Measurements from ENCODE around the gene TSSK6.

The TSSK6 gene

GRCh38 chr19:19538061-19538784 is 22.9 kb upstream of the TSSK6 start, which contains the start of gene CILP2:
Gene CILP2, plus strand, starts transcription at chr19:19538265. Its CDS starts 85 bp downstream, at chr19:19538350.
- peak; percentile 70 for DNase-seq (ENCODE audit: extremely low spot score)
- ChIA-PET CTCF (interaction anchor here (1.0 to 14.9 kb wide), 2 partner anchors 13 to 106 kb away, joined by 4 to 251 read pairs; no protein-coding TSS in a partner anchor), POLR2A (no interaction called here)
- TF ChIP-seq CTCF (IDR thresholded peaks at IDR 0.05; ENCODE audit: control extremely low read depth, extremely low read depth, low read depth, missing control alignments), result no peak

DNA sequence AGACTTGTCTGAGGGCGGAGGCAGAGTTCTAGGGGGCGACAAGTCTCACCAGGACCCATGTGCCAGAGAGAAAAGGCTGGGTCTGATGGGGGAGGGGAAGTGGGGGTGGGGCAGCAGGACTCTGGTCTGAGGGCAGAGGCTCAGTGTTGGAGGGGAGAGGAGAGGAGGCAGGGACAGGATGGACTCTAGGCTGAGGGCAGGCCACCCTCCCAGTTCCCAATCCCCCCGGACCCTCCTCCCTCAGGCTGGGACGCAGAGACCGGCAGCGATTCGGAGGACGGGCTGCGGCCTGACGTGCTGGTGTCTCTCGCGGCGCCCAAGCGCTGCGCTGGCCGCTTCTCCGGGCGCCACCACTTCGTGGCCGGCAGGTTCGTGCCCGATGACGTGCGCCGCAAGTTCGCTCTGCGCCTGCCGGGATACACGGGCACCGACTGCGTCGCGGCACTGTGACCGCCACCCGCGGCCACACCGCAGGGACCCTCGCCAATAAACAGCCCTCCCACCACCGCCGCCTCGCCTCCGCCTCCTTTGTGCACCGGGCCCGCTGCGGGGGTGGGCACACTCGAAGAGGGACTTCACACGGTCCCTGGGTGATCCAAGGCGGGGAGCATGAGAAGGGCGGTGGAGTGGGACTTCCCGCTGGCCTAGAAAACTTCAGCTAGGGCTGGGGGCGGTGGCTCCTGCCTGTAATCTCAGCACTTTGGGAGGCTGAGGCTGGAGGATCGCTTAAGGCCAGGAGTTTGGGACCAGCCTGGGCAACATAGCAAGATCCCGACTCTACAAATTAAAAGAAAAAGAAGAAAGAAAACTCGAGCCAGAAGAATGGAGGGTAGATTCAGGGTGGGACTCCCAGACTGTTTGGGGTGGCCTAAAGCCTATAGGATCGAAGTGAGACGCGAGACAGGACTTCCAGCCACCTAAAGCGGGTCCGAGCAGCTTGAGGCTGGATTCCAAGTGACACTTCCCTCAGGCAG is 22.0 kb upstream of the TSSK6 start:
- no peak for TF ChIP-seq CTCF (IDR thresholded peaks at IDR 0.05; ENCODE audit: control extremely low read depth, extremely low read depth, low read depth, missing control alignments)
- POLR2A ChIA-PET, result no interaction called here
- no peak for DNase-seq (ENCODE audit: extremely low spot score)
- CTCF ChIA-PET, result interaction anchor here (1.0 to 14.9 kb wide), 2 partner anchors 13 to 107 kb away, joined by 4 to 251 read pairs; no protein-coding TSS in a partner anchor

DNA sequence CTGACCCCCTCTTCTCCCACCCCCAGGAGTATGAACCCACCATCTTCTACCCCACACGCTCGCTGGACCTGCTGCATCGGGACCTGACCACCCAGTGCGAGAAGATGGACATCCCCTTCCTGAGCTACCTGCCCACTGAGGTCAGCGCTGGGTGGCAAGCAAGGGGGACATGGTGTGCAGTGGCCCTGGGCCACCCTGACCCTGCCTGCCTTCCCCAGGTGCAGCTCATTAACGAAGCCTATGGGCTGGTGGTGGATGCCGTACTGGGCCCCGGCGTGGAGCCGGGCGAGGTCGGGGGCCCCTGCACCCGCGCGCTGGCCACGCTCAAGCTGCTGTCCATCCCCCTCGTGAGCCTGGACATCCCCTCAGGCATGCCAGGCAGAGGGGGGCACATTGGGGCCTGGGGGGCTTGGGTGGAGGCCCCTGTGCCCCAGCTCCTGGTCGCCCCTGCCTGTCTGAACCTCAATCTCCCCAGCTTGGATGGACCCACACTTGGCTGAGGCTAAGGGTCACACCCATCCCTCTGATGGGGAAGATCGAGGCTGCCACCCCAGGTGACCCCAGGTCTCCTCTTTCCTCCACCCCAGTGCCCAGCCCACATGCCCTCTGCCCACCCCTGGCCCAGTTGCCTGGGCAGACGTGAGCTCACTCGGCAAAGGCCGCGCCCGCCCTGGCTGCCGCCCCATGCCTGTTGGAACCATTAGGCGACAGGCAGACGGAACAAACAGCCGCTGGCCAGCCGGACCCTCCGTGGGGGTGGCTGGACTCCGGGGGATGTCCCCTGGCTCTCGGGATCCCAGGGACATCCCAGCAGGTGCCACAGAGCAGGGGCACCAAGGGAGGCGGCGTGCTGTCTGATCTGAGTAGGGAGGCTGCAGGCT is 20.2 kb upstream of the TSSK6 start:
- CTCF ChIA-PET, result interaction anchor here (3.1 to 14.9 kb wide), 2 partner anchors 15 to 108 kb away, joined by 9 to 251 read pairs; partner anchors contain the start of gene GMIP
- POLR2A ChIA-PET, result interaction anchor here (1.2 kb wide), 1 partner anchor 11 kb away, joined by 4 read pairs; no protein-coding TSS in a partner anchor
- no peak for TF ChIP-seq CTCF (IDR thresholded peaks at IDR 0.05; ENCODE audit: control extremely low read depth, extremely low read depth, low read depth, missing control alignments)
- no peak for DNase-seq (ENCODE audit: extremely low spot score)

DNA sequence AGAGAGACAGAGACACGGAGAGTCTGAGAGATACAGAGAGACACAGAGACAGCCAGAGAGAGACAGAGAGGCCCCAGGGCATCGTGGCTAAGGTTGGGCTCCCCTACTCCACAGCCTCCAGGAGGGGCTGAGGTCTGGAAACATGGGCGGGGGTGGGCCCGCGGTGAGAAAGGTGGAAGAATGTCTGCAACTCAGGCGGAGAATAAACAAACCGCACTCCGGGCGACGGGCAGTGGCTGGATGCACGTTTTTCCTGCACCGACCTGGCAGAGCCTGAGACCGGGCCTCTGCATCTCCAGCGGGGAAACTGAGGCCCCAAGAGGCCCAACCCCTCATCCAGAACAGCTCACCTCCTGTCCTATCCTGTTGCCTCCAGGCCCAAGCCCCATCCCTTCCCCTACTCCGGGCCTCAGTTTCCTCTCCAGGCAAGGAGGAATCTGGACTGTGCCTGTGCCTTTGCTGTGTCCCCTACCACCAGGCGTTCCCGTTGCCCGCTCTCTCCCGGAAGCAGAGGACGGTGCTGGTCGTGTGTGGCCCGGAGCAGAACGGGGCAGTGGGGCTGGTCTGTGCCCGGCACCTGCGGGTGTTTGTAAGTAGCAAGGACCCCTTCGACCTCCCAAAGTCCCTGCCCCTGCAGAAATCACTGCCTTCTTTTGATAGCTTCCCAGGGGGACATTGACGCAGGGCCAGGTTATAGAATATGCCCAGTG is 19.4 kb upstream of the TSSK6 start:
- ChIA-PET CTCF (interaction anchor here (3.1 to 14.9 kb wide), 2 partner anchors 16 to 109 kb away, joined by 9 to 251 read pairs; partner anchors contain the start of gene GMIP), POLR2A (interaction anchor here (0.6 to 1.2 kb wide), 2 partner anchors 10 to 598 kb away, joined by 3 to 4 read pairs; no protein-coding TSS in a partner anchor)
- no peak for TF ChIP-seq CTCF (IDR thresholded peaks at IDR 0.05; ENCODE audit: control extremely low read depth, extremely low read depth, low read depth, missing control alignments)
- DNase-seq (ENCODE audit: extremely low spot score), result no peak

- TF ChIP-seq CTCF (IDR thresholded peaks at IDR 0.05; ENCODE audit: control extremely low read depth, extremely low read depth, low read depth, missing control alignments), result no peak
- ChIA-PET POLR2A (no interaction called here), CTCF (interaction anchor here (2.0 to 14.9 kb wide), 4 partner anchors 17 to 116 kb away, joined by 9 to 251 read pairs (median 12); partner anchors contain the start of gene GMIP)
- no peak for DNase-seq (ENCODE audit: extremely low spot score)
These were observed 18.5 kb upstream of the TSSK6 start for GRCh38 chr19:19533841-19534240.
